ENCODE measurements around the gene KANK3. TPM values are rescaled to one million over a fixed set of nuclear protein-coding genes. Genes with fewer than 3 reads are reported as not detected.

KANK3 gene
- total RNA-seq, 1 donor from 2014 or later: 2.9 TPM

GRCh38 chr19:8340341-8341096, 2.5 kb downstream of the KANK3 start:
- H3K27me3 Mint-ChIP-seq (ENCODE audit: low read depth, unreplicated experiment): peaks cover 44% of the 10 kb centered on the region
- no peaks in the 10 kb centered on the region for H3K36me3 ChIP-seq (ENCODE audit: insufficient read depth, low read length)
- TF ChIP-seq EZH2 (IDR thresholded peaks at IDR 0.05; ENCODE audit: insufficient read depth, low read length) (no peak), CTCF (IDR thresholded peaks at IDR 0.05; ENCODE audit: insufficient read depth, low read depth, low read length) (no peak)
- no peak overlapping the region for H3K9ac ChIP-seq (ENCODE audit: low read length)
- H3K4me3 Mint-ChIP-seq (ENCODE audit: unreplicated experiment): no peak overlapping the region
- H3K79me2 ChIP-seq (ENCODE audit: insufficient read depth, low read length): no peaks in the 10 kb centered on the region
- no peak overlapping the region for H3K27ac Mint-ChIP-seq (ENCODE audit: unreplicated experiment)
- no peaks in the 10 kb centered on the region for H3K9me3 Mint-ChIP-seq (ENCODE audit: unreplicated experiment)
- FAIRE-seq: no peak
- no peak overlapping the region for H2AFZ ChIP-seq (ENCODE audit: low read depth, low read length)
- peaks cover 3% of the 10 kb centered on the region for H3K36me3 Mint-ChIP-seq (ENCODE audit: low read depth, unreplicated experiment)
- DNase-seq (ENCODE audit: low read depth): no peak
- no peak overlapping the region for H3K4me3 ChIP-seq (ENCODE audit: insufficient read depth, low read depth, low read length)
- no peaks in the 10 kb centered on the region for H4K20me1 ChIP-seq (ENCODE audit: insufficient read depth, low read length)
- no peaks in the 10 kb centered on the region for H3K9me3 ChIP-seq (ENCODE audit: insufficient read depth, low read depth, low read length)
- no peak overlapping the region for H3K4me2 ChIP-seq (ENCODE audit: low read length)
- H3K27me3 ChIP-seq (ENCODE audit: insufficient read depth, low read length): peaks cover 18% of the 10 kb centered on the region
- no peak overlapping the region for H3K27ac ChIP-seq (ENCODE audit: low read depth, low read length)
- H3K4me1 Mint-ChIP-seq (ENCODE audit: low read depth, unreplicated experiment): no peaks in the 10 kb centered on the region
- H3K4me1 ChIP-seq (ENCODE audit: insufficient read depth, low read length): peaks cover 3% of the 10 kb centered on the region

- no peak for DNase-seq (ENCODE audit: low read depth)
- H3K27me3 Mint-ChIP-seq (ENCODE audit: low read depth, unreplicated experiment): peaks cover 48% of the 10 kb centered on the region
Measured at GRCh38 chr19:8338835-8339234, 4.2 kb downstream of the KANK3 start.

More at GRCh38 chr19:8338835-8339234, 4.2 kb downstream of the KANK3 start:
- H3K36me3 ChIP-seq (ENCODE audit: insufficient read depth, low read length): no peaks in the 10 kb centered on the region
- H3K79me2 ChIP-seq (ENCODE audit: insufficient read depth, low read length): no peaks in the 10 kb centered on the region
- H3K27ac Mint-ChIP-seq (ENCODE audit: unreplicated experiment): no peak overlapping the region
- no peak overlapping the region for H3K27ac ChIP-seq (ENCODE audit: low read depth, low read length)
- no peak overlapping the region for H3K9ac ChIP-seq (ENCODE audit: low read length)
- H3K27me3 ChIP-seq (ENCODE audit: insufficient read depth, low read length): peaks cover 28% of the 10 kb centered on the region
- TF ChIP-seq CTCF (IDR thresholded peaks at IDR 0.05; ENCODE audit: insufficient read depth, low read depth, low read length) (no peak), EZH2 (IDR thresholded peaks at IDR 0.05; ENCODE audit: insufficient read depth, low read length) (no peak)
- H3K9me3 ChIP-seq (ENCODE audit: insufficient read depth, low read depth, low read length): no peaks in the 10 kb centered on the region
- no peak overlapping the region for H3K4me3 ChIP-seq (ENCODE audit: insufficient read depth, low read depth, low read length)
- H3K4me1 ChIP-seq (ENCODE audit: insufficient read depth, low read length): peaks cover 3% of the 10 kb centered on the region
- H3K4me3 Mint-ChIP-seq (ENCODE audit: unreplicated experiment): no peak overlapping the region
- peaks cover 3% of the 10 kb centered on the region for H4K20me1 ChIP-seq (ENCODE audit: insufficient read depth, low read length)
- no peak for FAIRE-seq
- peaks cover 3% of the 10 kb centered on the region for H3K36me3 Mint-ChIP-seq (ENCODE audit: low read depth, unreplicated experiment)
- no peaks in the 10 kb centered on the region for H3K9me3 Mint-ChIP-seq (ENCODE audit: unreplicated experiment)
- no peaks in the 10 kb centered on the region for H3K4me1 Mint-ChIP-seq (ENCODE audit: low read depth, unreplicated experiment)
- no peak overlapping the region for H3K4me2 ChIP-seq (ENCODE audit: low read length)
- H2AFZ ChIP-seq (ENCODE audit: low read depth, low read length): no peak overlapping the region
